NOMO-1 treated with dmso at 0.1 percent for 144 hours (cell line): Measurements from ENCODE around the gene SPINK13.
"Not testable (repeated sequence)": the region's sequence is repeated elsewhere in the genome, so short reads cannot be mapped to it uniquely, and the experiment has no call there.

ENCODE experiments used
- DNase-seq: peaks from one replicate; lab custom pipeline; 2025; ENCODE audit not compliant: unreplicated experiment; lab: John Stamatoyannopoulos, UW

The SPINK13 gene, protein sequence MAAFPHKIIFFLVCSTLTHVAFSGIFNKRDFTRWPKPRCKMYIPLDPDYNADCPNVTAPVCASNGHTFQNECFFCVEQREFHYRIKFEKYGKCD

DNA sequence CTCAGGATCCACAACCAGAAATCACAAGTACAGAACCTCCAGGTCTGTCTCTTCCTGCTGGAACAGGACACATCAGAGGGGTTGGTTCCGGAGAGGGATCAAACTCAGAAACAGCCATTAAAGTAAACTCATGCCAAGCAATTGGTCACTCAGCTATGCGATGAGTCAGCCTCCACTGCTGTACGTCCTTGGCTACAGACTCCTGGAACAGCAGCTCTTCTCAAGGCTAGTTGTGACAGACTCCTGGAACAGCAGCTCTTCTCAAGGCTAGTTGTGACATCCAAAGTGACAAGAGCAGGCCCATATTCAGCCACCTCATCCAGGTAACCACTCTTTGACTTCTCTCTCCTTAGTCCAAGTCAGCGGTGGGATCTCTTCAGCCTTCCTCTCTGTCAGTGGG, at the start of gene SPINK13:
Gene SPINK13 (plus strand): TSS at position 229 of the 400 bp plus-strand sequence. CDS start 1,279 bp downstream, outside the sequence.
- no peak for DNase-seq

DNA sequence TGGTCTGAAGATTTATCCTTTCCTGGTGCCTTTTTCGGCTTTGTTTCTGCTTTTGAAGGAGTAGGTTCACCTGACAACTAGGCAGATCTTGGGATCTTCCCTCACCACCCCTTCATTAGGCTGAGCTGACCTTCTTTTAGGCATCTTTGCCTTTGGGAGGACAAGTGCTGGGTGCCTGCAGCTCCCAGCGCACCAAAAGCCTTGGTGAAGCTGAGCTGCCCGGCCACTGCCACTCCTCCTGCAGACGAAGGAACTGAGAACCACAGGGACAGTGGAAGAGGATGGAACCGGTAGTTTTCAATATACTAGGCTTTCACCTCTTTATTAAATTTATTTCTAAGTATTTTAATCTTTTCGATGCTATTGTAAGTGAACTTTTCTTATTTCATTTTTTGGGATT, 47.1 kb upstream of the SPINK13 start:
- no peak for DNase-seq

DNA sequence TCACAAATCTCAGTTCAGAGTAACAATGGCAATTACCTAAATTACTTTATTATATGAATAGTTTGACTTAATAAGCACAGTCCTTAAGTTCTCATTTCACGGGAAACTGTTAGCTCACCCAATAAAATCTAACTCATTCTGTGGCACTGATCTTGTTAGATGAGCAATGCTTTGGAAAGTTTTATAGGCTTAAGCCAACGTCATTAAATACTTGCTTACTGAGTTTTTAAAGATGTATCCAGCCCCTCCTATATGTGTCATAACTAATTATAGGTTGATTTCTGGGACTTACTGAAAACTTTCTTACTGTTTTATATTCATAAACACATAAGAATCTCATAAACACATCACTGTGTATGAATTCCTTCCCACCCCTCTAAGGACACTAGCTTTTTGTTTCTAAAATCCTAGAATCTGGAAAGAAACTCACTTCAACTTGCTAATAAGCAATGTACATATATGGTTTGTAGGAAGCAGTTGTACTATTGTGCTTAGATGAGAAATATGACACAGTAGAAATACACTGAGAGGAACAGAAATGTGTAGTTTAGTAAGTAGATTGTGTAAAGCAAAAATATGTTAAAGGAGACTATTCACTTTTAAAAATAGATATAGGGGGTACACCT, 44.4 kb upstream of the SPINK13 start:
- DNase-seq = no peak

DNA sequence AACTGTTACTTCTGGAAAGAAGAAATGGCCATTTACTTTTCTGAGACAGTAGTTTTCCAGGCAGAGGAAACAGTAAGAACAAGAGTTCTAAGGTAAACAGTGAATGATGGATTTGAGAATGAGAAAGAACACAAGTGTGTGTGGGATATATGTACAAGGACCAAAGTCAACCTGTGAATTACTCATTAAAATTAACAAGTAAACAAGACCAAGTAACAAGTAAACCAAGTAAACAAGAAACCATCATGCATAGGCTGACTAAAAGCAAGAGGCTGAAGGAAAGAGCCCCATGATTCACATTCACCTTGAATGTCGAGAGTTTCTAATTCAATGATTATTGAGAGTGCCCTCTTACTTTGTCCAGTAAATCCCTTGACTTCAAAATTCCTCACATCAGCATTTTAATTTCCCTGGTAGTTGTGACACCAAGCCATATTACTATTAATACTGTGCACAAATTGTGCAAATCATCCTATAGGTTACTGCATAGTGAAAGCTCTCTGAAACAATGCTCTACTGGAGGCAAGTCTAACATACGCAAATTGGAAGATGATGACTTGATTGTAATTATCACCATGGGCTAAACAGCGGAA, 40.1 kb upstream of the SPINK13 start:
- DNase-seq = no peak

DNA sequence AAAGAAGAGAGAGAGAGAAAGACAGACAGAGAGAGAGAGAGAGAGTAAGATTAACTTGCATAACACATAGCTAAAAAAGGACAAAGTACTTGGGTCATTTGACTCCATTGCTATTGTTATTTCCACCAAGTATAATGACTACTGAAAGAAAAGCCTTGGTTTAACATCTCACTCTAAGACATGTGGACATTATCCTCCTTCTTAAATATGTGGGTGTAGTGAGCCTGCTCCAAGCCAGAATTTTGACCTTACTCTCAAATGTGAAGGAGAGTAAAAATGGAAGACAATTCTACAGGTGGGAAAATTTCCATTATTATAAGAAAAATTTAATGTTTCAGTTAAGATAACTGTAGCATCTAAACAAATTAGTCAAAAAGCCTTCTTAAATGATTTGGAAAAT, 38.8 kb upstream of the SPINK13 start:
- DNase-seq = no peak

DNA sequence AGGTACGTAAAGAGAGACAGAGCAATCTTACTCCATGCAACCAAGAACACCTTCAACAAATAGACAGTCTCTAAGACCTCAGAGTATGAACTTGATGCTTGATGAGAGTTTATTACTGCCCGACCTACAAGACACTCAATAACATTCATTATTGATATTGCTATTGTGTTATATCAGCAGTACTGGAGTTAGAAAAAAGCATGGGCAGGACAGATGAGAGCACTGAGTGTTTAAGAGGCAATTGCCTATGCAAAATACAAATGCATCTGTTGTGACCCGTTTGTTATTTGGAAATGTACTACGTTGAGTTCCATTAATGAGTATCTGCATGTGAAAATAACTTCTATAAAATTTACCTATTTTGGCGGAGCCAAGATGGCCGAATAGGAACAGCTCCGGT, 38.4 kb upstream of the SPINK13 start:
- no peak for DNase-seq

DNA sequence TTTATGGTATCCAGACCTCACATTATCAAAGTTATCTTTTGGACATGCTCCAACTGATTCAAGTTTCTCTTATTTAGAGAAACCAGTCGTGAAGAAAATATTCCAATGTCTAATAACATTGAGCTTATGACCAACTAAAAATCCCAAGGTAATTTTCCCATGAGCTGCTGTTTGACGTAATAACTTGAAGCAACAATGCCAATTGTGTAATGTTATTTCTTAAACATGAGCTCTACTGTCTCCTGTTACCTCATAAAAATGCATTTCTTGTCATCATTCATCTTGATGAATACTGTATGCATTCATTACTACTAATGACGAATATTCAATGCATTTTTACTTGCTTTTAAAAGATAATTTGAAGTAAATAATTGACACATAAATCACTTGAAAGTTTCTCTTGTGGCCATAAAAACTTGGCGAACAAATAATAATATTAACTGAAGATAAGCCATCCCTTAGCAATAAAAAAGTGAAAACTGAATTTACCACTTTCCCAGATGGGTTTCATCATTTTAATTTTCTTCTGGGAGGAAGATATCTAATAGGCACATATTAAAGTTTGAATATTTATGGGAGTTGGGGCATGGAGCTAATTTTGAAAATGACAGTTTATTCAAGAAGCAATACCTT, 30.7 kb upstream of the SPINK13 start:
- no peak for DNase-seq

DNA sequence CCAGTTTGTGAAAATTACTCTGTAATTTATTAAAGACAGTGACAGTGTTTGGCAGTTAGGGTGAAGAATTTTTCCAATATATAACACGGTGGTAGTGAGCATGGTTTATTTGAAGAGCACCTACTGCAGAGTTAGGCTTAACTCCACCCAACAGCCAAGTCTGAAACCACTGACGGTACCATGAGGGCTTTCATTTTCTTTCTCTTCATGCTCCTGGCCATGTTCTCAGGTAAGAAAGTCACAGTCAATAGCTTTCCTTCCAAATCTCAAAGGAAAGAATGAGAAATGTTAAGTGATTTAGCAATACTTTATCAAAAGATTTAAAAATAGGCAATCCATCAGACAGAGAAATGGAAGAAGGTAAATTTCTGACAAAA, 30.2 kb upstream of the SPINK13 start, which contains the start of gene MARCOL:
Gene MARCOL (plus strand): TSS at position 108 of the 377 bp plus-strand sequence. CDS start 73 bp downstream, at position 181.
- DNase-seq = no peak

DNA sequence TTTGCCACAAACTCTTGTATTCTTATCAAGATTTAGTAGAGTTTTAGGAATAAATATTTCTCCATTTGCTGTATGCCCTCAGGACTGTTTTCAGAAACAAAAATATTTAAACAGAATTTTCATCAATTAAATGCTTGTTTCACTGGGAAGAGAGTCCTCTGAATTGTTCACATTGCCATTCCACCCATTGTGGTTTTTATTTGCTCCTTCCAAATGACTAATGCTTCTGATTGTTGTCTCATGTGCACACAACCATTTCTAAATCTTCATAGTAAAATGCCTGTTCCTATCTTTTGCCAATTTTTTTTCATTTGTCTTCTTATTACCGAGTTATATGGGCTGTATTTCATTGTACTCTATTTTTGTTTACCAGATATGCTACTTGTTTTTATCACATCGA, 19.7 kb upstream of the SPINK13 start:
- DNase-seq = no peak

DNA sequence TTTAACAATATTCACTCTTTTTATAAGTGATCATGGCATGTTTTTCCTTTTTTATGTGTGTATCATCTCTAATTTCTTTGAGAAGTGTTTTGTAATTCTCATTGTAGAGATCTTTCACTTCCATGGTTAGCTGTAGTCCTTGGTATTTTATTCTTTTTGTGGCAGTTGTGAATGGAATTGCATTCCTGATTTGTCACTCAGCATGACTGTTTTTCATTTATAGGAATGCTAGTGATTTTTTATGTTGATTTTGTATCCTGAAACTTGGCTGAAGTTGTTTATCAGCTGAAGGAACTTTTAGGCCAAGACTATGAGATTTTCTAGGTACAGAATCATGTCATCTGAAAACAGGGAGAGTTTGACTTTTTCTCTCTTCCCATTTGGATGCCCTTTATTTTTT, 13.1 kb upstream of the SPINK13 start:
- no peak for DNase-seq

DNA sequence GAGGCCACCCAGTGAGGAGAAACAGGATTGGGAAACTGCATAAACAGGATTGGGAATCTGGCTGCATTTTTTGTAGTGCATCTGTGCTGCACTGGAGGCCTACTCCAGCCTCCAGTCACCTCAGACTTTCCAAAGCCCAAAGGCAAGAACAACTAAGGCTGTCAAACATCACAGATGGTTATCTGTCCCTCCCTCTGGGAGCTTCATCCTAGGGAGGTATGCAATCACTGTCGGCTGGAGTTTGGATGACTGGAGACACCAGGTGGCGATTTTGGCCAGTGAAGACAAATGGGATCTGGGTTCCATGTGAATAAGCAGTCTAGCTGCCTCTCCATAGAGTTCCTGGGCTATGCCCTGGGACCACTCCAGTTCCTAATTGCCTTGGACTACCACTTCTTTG, 9.3 kb upstream of the SPINK13 start:
- no peak for DNase-seq

DNA sequence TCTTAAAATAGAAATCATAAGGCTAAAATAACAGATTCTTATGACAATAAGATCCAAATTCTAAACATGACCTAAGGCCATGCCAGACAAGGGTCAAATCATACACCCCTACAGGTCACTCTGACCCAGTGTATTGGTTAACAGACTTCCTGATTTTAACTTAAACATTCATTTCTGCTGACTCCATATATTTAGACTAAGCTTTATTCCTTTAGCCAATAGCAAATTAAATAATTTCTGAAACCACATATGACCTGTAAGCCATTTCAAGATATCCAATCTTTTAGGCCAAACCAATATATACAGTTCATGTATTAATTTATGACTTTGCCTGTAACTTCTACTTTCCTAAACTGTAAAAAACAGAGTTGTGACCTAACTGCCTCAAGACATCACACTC, 7.4 kb upstream of the SPINK13 start:
- DNase-seq = no peak

DNA sequence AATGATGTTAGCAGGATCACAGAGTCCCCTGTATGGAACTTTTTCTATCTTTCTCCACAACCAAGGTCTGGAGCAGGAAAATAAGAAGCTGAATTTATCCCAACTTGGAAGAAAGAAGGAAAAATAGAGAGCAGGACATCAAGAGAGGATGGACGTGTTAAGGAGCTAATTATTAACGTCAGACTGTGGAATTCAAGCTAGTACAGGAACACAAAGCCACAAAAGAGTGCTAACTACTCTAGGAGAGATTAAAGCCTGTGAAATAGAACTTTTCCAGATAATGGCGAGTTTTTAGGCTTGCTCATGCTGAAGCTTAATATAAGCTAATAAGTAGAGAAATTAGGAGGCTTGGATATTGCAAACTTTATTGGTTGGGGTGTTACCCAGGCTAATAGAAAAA, 632 bp upstream of the SPINK13 start:
- no peak for DNase-seq

DNA sequence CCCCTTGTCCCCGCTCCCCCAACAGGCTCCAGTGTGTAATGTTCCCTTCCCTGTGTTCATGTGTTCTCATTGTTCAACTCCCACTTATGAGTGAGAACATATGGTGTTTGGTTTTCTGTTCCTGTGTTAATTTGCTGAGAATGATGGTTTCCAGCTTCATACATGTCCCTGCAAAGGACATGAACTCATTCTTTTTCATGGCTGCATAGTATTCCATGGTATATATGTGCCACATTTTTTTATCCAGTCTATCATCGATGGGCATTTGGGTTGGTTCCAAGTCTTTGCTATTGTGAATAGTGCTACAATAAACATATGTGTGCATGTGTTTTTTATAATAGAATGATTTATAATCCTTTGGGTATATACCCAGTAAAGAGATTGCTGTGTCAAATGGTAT, 6.5 kb downstream of the SPINK13 start:
- DNase-seq = not testable (repeated sequence)

DNA sequence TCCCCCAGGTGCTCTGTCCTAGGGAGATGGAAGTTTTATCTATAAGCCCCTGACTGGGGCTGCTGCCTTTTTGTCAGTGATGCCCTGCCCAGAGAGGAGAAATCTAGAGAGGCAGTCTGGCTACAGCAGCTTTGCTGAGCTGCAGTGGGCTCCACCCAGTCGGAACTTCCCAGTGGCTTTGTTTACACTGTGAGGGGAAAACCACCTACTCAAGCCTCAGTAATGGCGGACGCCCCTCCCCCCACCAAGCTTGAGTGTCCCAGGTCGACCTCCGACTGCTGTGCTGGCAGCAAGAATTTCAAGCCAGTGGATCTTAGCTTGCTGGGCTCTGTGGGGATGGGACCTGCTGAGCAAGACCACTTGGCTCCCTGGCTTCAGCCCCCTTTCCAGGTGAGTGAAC, 12.3 kb downstream of the SPINK13 start:
- not testable (repeated sequence) for DNase-seq

DNA sequence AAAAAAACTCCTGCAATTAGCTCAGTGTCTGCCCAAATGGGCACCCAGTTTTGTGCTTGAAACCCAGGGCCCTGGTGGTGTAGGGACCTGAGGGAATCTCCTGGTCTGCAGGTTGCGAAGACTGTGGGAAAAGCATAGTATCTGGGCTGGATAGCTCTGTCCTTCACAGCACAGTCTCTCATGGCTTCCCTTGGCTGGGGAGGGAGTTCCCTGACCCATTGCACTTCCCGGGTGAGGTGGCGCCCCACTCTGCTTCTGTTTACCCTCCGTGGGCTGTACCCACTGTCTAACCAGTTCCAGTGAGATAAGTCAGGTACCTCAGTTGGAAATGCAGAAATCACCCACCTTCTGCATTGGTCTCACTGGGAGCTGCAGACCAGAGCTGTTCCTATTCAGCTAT, 12.7 kb downstream of the SPINK13 start:
- not testable (repeated sequence) for DNase-seq

DNA sequence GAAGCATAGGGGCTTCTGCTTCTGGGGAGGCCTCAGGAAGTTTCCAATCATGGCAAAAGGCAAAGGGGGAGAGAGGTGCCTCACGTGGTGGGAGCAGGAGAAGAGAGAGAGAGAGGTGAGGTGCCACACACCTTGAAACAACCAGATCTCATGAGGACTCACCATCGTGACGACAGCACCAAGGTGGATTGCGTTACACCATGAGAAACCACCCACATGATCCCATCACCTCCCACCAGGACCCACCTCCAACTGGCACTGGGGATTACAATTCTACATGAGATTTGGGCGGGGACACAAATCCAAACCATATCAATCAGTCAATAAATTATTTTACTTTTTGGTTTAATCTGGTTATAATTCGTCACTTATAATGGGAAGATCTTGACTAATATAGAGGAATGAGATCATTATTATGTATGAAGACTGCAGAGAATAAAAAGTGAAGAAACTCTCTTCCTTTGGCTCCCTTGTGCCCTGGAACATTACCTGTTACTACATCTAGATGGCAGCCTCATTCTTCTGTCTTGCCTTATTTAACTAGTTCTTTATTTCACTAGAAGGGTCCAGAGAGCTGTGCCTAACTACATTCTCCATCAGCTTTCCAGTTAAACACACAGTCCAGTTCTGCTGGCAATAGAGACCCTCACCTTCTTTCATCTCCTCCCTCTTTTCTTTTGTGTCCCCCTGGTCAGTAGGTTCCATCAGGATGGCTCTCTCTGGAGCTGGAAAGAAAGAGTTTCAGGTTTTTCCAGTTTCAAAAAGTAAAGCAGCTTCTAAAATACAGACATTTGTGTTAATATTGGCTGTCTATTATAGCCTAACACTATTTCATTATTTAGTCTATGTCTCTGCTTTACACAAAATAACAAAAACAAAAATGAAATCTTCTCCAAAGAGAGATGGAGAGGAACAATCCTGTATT, 21.9 kb downstream of the SPINK13 start:
- DNase-seq = no peak

DNA sequence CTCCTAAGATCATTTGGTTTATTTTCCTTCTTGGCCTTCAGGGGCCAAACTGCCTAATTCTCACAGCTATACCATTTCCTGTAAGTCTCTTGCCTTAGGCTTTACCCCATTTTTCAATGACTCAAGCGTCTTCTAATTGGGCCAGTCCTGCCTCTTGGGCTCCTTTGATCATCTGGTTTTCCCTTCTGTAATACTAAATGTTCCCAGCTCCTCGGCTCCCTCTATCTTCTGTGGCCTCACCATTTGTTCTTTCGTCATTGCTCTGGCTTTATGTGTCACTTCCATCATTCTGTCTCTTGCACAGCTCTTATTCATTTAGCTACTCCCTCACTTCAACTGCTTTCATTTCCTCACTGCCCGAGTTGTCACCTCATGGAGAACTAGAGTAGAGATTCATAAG, 29.1 kb downstream of the SPINK13 start:
- no peak for DNase-seq

DNA sequence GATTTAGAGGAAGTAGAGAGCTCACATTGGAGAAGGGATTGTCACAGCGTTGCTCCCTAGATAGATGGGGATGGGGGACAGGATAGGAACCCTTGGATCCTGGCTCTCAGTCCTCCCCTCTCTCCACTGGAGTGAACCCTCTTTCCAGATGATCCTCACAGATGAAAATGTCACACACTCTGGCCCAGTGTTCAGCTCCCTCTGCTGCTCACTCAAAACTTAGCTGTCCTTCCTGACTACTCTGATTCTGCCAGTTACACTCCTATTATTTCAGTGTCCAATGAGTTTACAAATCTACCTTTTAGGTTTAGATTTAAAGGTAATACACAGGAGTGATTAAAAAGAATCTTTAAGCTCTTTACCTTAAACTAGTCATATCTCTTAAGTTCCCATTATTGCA, 37.9 kb downstream of the SPINK13 start:
- no peak for DNase-seq

DNA sequence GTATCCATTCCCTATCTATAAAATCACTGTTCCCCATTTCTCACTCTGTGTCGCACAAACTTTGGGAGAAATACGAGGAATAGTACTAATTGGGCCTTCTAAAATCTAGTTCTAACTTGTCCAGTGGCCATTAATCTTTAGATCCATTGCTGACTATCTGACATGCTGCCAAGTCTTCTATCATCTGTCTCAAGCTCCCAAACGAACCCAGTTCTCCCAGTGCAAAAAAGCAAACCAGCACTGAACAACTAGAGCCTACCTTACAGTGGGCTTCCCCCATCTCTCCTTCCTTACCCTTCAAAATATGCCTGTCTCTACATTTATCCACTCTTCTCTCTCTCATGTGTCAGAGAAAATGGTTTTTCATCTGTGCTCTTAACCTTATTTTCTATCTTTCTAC, 40.4 kb downstream of the SPINK13 start:
- no peak for DNase-seq

DNA sequence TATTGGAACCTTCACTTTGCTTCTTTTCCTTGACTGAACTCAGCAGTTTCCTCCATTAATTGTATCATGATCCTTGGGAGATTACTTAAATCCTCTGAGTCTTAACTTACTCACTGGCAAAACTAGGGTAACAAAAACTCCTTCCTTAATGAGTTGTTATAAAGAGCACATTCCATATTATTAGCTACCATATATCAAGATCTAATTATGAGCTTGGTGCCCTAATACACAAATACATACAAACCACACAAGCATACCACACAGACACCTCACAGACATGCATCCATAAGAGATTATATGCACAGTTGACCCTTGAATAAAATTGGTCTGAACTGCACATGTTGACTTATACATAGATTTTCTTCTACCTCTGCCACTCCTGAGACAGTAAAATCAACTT, 41.2 kb downstream of the SPINK13 start:
- no peak for DNase-seq
